OCI-LY7 (cell line): ENCODE measurements around the gene ZFYVE26.

Source experiments
- EZH2phosphoT487 ChIP-seq: fragments of 200-600 bp; sonication (generic); IDR thresholded peaks from 2 replicates; pipeline ENCODE4 v1.6.1; 2018; ENCODE audit warnings: low read depth, borderline replicate concordance, mild to moderate bottlenecking, mixed run types, antibody characterized with exemption, low read length, moderate library complexity, mixed read lengths
- TF ChIP-seq, protein P1 (sequence below): fragments of 200-600 bp; sonication (generic); conservative IDR thresholded peaks from 2 replicates; pipeline ENCODE4 v1.5.1; 2014; ENCODE audit warnings: mild to moderate bottlenecking, antibody characterized with exemption, low read length, moderate library complexity, mixed read lengths

DNA sequence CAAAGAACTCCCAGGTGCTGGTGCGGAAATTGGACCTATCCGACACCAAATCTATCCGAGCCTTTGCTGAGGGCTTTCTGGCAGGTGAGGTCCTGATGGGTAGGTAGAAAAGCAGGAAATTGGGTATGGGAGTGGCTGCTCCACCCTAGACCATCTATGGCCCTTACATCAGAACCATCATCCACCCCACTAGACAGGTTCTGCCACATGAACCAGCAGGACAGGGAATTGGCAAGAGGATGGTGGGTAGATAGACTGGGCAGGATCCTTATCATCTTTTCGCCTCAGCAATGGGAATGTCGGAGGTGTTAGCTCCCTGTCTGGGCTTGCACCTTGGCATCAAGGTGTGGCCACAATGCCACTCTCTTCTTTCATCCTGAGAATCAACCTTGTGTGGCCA, 91.2 kb downstream of the ZFYVE26 start:
- no peak for TF ChIP-seq EZH2phosphoT487
- TF ChIP-seq, protein P1, sequence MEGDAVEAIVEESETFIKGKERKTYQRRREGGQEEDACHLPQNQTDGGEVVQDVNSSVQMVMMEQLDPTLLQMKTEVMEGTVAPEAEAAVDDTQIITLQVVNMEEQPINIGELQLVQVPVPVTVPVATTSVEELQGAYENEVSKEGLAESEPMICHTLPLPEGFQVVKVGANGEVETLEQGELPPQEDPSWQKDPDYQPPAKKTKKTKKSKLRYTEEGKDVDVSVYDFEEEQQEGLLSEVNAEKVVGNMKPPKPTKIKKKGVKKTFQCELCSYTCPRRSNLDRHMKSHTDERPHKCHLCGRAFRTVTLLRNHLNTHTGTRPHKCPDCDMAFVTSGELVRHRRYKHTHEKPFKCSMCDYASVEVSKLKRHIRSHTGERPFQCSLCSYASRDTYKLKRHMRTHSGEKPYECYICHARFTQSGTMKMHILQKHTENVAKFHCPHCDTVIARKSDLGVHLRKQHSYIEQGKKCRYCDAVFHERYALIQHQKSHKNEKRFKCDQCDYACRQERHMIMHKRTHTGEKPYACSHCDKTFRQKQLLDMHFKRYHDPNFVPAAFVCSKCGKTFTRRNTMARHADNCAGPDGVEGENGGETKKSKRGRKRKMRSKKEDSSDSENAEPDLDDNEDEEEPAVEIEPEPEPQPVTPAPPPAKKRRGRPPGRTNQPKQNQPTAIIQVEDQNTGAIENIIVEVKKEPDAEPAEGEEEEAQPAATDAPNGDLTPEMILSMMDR, result no peak
